Activated T-helper 1 cell treated with anti-CD3 and anti-CD28 coated beads, Interleukin-12 subunit alpha, Interleukin-12 subunit beta, Interleukin-2, Interleukin-4 antibody, amounts not matched to agents 30 ng/mL and 10 ng/mL and 1 ng/mL, durations not matched to agents 14 hours and 24 hours and 36 hours (primary cell): ENCODE data around the gene DAB1. TPM values are rescaled to one million over a fixed set of nuclear protein-coding genes. Genes with fewer than 3 reads are reported as not detected.

Experiments
- DNase-seq: peaks from one replicate; pipeline ENCODE4 v3.0.0; 2021; ENCODE audit warnings: low spot score
- H3K27ac Mint-ChIP-seq: one replicate; pipeline ENCODE4 v1.8.0; 2021; ENCODE audit warnings: mild to moderate bottlenecking, mixed read lengths
- H3K27me3 Mint-ChIP-seq: one replicate; pipeline ENCODE4 v1.8.0; 2022; ENCODE audit warnings: mild to moderate bottlenecking, moderate library complexity, mixed read lengths; ENCODE audit not compliant: insufficient read depth
- H3K36me3 Mint-ChIP-seq: one replicate; pipeline ENCODE4 v1.8.0; 2021; ENCODE audit warnings: low read depth, mixed read lengths
- H3K4me1 Mint-ChIP-seq: one replicate; pipeline ENCODE4 v1.8.0; 2021; ENCODE audit warnings: low read depth, mixed read lengths
- H3K4me3 Mint-ChIP-seq: one replicate; pipeline ENCODE4 v1.8.0; 2021; ENCODE audit warnings: mild to moderate bottlenecking, moderate library complexity, mixed read lengths
- H3K9me3 Mint-ChIP-seq: one replicate; pipeline ENCODE4 v1.8.0; 2021; ENCODE audit warnings: mixed read lengths
- intact Hi-C: fragments of 100-400 bp; cut with micrococcal nuclease; formaldehyde crosslinking; loops from one replicate; pipeline ENCODE4 v1.15.1; 2024
- total RNA-seq: library from RNA; stranded (reverse); gene quantifications from 2 replicates; pipeline ENCODE4 v1.2.3, GENCODE V29; 2022

The DAB1 gene
- total RNA-seq, 1 donor from 2014 or later = not detected

GRCh38 chr1:57341721-57342120 is 82.1 kb downstream of the DAB1 start:
- intact Hi-C loops = no loop called here
- Mint-ChIP-seq H3K36me3 (no peaks in the 10 kb centered on the region), H3K4me1 (no peaks in the 10 kb centered on the region), H3K9me3 (no peaks in the 10 kb centered on the region), H3K27me3 (no peaks in the 10 kb centered on the region), H3K27ac (no peak overlapping the region), H3K4me3 (no peak overlapping the region)
- DNase-seq = no peak

GRCh38 chr1:57340334-57341070 is 83.4 kb downstream of the DAB1 start:
- H3K27ac Mint-ChIP-seq = no peak overlapping the region
- H3K27me3 Mint-ChIP-seq = no peaks in the 10 kb centered on the region
- intact Hi-C loops = no loop called here
- DNase-seq = no peak
- H3K4me1 Mint-ChIP-seq = no peaks in the 10 kb centered on the region
- no peaks in the 10 kb centered on the region for H3K9me3 Mint-ChIP-seq
- no peak overlapping the region for H3K4me3 Mint-ChIP-seq
- no peaks in the 10 kb centered on the region for H3K36me3 Mint-ChIP-seq

DNA sequence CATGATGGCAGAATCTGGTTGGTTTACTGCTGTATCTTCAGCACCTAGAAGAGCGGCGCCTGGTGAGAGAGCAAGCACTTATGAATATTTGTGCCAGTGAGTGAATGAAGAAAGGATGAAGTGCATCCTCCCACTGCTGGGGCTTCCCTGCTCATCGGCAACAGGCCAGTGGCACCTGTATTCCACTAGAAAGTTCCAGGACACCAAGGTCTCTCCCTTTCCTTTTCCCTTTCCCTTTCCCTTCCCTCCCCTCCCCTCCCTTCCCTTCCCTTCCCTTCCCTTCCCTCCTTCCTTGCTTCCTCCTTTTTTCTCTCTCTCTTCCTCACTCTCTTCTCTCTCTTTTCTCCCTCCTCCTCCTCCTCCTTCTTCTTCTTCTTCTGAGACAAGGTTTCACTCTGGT is 86.2 kb downstream of the DAB1 start:
- no peak for DNase-seq
- no peaks in the 10 kb centered on the region for H3K4me1 Mint-ChIP-seq
- no peak overlapping the region for H3K4me3 Mint-ChIP-seq
- no peaks in the 10 kb centered on the region for H3K27me3 Mint-ChIP-seq
- H3K36me3 Mint-ChIP-seq = no peaks in the 10 kb centered on the region
- intact Hi-C loops = no loop called here
- H3K9me3 Mint-ChIP-seq = no peaks in the 10 kb centered on the region
- H3K27ac Mint-ChIP-seq = no peak overlapping the region

DNA sequence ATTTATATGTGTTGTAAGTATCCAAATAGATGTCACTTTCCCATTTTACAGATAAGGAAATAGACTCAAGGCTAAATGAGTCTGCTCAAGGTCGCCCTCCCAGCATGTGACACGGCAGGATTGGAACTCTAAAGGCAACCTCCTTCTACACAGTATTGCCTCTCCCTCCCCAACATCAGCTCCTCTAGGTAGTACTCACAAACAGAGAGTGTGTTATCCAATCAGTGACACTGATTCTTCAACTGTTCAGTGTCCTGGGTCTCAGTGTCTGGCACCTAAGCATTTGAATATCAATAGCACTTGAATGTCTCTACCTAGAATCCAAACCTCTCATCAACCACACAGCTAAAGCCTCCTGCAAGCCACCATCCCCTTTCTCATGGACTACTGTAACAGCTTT is 87.1 kb downstream of the DAB1 start:
- Mint-ChIP-seq H3K4me1 (no peaks in the 10 kb centered on the region), H3K27me3 (no peaks in the 10 kb centered on the region), H3K4me3 (no peak overlapping the region), H3K36me3 (no peaks in the 10 kb centered on the region), H3K9me3 (no peaks in the 10 kb centered on the region), H3K27ac (no peak overlapping the region)
- no peak for DNase-seq
- intact Hi-C loops = no loop called here

GRCh38 chr1:57331620-57332019 is 92.2 kb downstream of the DAB1 start:
- H3K4me1 Mint-ChIP-seq = no peaks in the 10 kb centered on the region
- H3K4me3 Mint-ChIP-seq = no peak overlapping the region
- H3K27me3 Mint-ChIP-seq = no peaks in the 10 kb centered on the region
- H3K36me3 Mint-ChIP-seq = no peaks in the 10 kb centered on the region
- no peak overlapping the region for H3K27ac Mint-ChIP-seq
- intact Hi-C loops = no loop called here
- H3K9me3 Mint-ChIP-seq = no peaks in the 10 kb centered on the region
- DNase-seq = no peak

GRCh38 chr1:57329937-57330336 is 93.9 kb downstream of the DAB1 start:
- no peaks in the 10 kb centered on the region for H3K4me1 Mint-ChIP-seq
- no peaks in the 10 kb centered on the region for H3K36me3 Mint-ChIP-seq
- no peak overlapping the region for H3K4me3 Mint-ChIP-seq
- no peak overlapping the region for H3K27ac Mint-ChIP-seq
- intact Hi-C loops = no loop called here
- no peaks in the 10 kb centered on the region for H3K9me3 Mint-ChIP-seq
- H3K27me3 Mint-ChIP-seq = peaks cover 3% of the 10 kb centered on the region
- DNase-seq = no peak

DNA sequence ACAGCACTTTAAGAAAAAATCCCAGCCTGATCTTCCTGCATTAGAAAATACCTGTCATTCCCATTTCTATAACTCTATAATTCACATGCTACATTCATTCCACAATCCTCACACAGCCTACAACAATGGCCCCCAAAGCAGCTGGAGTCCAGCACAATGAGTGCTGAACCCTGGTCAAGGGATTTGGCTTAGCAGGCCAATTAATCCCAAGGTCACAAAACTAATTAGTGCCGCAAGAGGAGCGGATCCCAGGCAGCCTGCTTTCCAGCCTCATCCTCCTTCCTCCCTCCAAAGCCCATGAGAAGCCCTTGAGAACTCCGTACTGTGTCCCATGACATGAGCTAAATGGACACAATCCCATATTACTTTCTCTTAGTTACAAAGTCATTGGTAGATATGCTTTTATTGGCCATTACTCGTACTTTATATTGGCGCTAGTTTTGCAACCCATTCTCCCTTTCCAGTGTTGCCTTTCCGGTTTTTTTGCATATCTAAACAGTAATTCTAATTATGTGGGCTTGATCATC is 94.8 kb downstream of the DAB1 start:
- no peak for DNase-seq
- Mint-ChIP-seq H3K36me3 (no peaks in the 10 kb centered on the region), H3K9me3 (no peaks in the 10 kb centered on the region), H3K4me3 (no peak overlapping the region), H3K4me1 (no peaks in the 10 kb centered on the region), H3K27ac (no peak overlapping the region), H3K27me3 (peaks cover 3% of the 10 kb centered on the region)
- intact Hi-C loops = no loop called here

DNA sequence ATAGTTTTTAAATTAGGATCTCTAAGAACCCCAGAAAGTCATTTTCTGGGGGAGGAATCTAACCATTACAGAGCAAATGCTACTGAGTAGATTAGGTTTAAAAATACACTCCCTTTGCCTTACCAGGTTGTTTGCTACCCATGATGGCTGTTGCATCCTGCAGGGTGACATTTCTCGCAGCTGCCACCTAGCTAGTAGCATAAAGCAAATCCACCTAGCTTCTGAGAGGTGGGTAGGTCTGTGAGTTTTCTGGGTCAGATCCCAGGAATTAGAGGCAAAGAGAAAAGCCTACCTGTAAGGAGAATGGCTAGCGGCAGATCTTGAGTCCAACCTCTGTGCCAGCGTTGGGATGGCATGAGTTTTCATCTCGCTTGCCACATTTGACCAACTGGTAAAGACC is 95.9 kb downstream of the DAB1 start:
- Mint-ChIP-seq H3K27ac (no peak overlapping the region), H3K27me3 (peaks cover 3% of the 10 kb centered on the region), H3K4me1 (no peaks in the 10 kb centered on the region), H3K9me3 (no peaks in the 10 kb centered on the region), H3K4me3 (no peak overlapping the region), H3K36me3 (no peaks in the 10 kb centered on the region)
- no peak for DNase-seq
- intact Hi-C loops = no loop called here

- no peaks in the 10 kb centered on the region for H3K4me1 Mint-ChIP-seq
Observed at GRCh38 chr1:57327336-57327735, 96.5 kb downstream of the DAB1 start.

DNA sequence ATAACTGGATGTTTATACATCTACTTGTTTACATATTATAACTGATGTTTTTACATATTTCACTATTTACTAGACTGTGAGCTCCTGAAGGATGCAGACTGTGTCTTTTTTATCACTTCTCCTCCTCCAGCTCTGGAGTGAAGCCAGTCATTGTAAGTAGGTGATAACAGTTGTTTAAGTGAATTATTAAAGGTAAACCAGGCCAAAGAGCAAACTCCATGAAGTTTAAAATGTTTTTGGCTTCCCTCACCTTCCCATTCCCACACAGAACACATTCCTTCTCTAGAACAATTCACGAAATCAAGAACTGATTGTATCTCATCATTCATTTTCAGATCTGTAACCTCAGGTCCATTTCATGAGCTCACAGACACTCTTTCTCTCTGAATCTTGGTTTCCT is 98.3 kb downstream of the DAB1 start:
- no peaks in the 10 kb centered on the region for H3K9me3 Mint-ChIP-seq
- H3K27me3 Mint-ChIP-seq = peaks cover 4% of the 10 kb centered on the region
- no peak overlapping the region for H3K4me3 Mint-ChIP-seq
- intact Hi-C loops = no loop called here
- no peaks in the 10 kb centered on the region for H3K4me1 Mint-ChIP-seq
- DNase-seq = no peak
- no peak overlapping the region for H3K27ac Mint-ChIP-seq
- no peaks in the 10 kb centered on the region for H3K36me3 Mint-ChIP-seq

More at GRCh38 chr1:57327336-57327735, 96.5 kb downstream of the DAB1 start:
- no peak for DNase-seq
- intact Hi-C loops = no loop called here
- no peak overlapping the region for H3K27ac Mint-ChIP-seq
- H3K36me3 Mint-ChIP-seq = no peaks in the 10 kb centered on the region
- peaks cover 3% of the 10 kb centered on the region for H3K27me3 Mint-ChIP-seq
- no peak overlapping the region for H3K4me3 Mint-ChIP-seq
- no peaks in the 10 kb centered on the region for H3K9me3 Mint-ChIP-seq

DNA sequence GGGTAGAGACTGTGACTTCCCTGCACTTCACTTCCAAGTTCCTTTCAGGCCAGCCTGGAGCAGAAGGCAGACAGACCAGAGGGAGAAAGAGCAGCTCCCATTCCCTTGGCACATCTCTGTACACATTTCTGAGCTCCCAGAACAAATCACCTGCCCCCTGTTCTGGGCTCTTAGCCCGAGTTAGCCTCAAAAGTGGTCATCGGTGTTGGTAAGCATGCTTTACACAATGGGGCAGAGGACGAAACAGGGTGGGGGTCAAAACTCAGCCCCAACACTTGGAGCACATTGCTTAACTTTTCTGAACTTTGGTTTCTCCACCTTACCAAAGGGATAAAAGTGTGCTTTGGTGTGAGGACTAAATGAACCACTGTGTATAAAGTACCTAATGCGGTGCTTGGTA is 98.7 kb downstream of the DAB1 start:
- Mint-ChIP-seq H3K27ac (no peak overlapping the region), H3K4me1 (no peaks in the 10 kb centered on the region), H3K4me3 (no peak overlapping the region), H3K9me3 (no peaks in the 10 kb centered on the region), H3K36me3 (no peaks in the 10 kb centered on the region), H3K27me3 (peaks cover 4% of the 10 kb centered on the region)
- intact Hi-C loops = no loop called here
- DNase-seq = no peak

DNA sequence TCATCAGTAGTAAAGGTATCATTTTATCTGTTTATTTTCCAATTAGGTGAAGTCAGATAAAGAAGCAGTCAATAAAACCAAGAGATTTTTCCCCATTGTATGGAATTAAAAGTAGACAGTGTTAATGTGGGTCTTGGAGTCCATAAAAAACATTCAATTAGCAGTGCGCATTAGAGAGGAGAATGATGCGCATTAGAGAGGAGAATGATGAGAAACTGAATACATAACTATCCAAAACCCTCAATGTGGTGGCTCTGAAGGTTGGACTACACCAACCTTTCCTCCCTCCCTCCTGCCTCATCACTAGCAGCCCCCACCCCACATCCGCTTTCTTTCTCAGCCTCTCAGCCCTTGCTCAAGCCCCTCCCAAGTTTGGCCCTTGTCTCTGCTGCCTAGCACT is 99.5 kb downstream of the DAB1 start:
- H3K27ac Mint-ChIP-seq = no peak overlapping the region
- no peak for DNase-seq
- H3K9me3 Mint-ChIP-seq = no peaks in the 10 kb centered on the region
- no peak overlapping the region for H3K4me3 Mint-ChIP-seq
- intact Hi-C loops = no loop called here
- no peaks in the 10 kb centered on the region for H3K36me3 Mint-ChIP-seq
- peaks cover 4% of the 10 kb centered on the region for H3K27me3 Mint-ChIP-seq
- H3K4me1 Mint-ChIP-seq = no peaks in the 10 kb centered on the region

DNA sequence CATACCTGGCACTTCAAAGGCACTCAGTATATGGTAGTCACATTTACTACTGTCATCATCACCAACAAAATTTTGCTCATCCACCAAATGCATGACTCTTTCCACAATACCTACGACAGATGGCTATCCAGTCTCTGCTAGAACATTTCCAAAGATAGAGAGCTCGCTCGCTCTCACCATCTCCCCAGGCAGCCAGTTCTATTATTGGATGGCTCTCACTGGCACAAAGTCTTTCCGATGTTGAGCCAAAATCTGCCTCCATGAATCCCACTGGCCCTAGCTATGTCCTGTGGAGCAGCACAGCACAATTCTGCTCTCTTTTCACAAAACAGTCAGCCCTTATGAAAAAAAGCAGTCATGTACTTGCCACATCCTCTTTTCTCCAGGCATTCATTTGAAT is 102.1 kb downstream of the DAB1 start:
- Mint-ChIP-seq H3K4me3 (no peak overlapping the region), H3K36me3 (no peaks in the 10 kb centered on the region), H3K27ac (no peak overlapping the region), H3K4me1 (no peaks in the 10 kb centered on the region), H3K27me3 (peaks cover 4% of the 10 kb centered on the region), H3K9me3 (no peaks in the 10 kb centered on the region)
- no peak for DNase-seq
- intact Hi-C loops = no loop called here

- Mint-ChIP-seq H3K4me3 (no peak overlapping the region), H3K27me3 (peaks cover 2% of the 10 kb centered on the region), H3K9me3 (no peaks in the 10 kb centered on the region), H3K36me3 (no peaks in the 10 kb centered on the region), H3K4me1 (no peaks in the 10 kb centered on the region), H3K27ac (no peak overlapping the region)
- no peak for DNase-seq
- intact Hi-C loops = no loop called here
Observed at GRCh38 chr1:57319791-57320190, 104.1 kb downstream of the DAB1 start.
